WTC11 (cell line): ENCODE data around the gene SETX. TPM values are rescaled to one million over a fixed set of nuclear protein-coding genes. Genes with fewer than 3 reads are reported as not detected.

Source experiments
- ATAC-seq: fragments of 200-7000 bp; cut with Tn5 transposase; 2 replicates; pipeline ENCODE4 v1.10.0; 2021; ENCODE audit warnings: mild to moderate bottlenecking, moderate library complexity
- CTCF ChIA-PET: fragments of 300-600 bp; sonication (Branson Sonifier 250); formaldehyde crosslinking; loops from one replicate; lab custom pipeline; 2021; ENCODE audit warnings: antibody characterized with exemption; lab: Charles Lee
- POLR2A ChIA-PET: fragments of 350-600 bp; sonication (Branson Sonifier 250); formaldehyde crosslinking; loops from one replicate; lab custom pipeline; 2021; ENCODE audit warnings: antibody characterized with exemption; lab: Charles Lee
- DNase-seq: peaks from one replicate; pipeline ENCODE4 v3.0.0; 2021; ENCODE audit warnings: low spot score
- H3K27ac Mint-ChIP-seq: 2 replicates; pipeline ENCODE4 v1.8.0; 2021; ENCODE audit warnings: mixed read lengths
- H3K27me3 Mint-ChIP-seq: 2 replicates; pipeline ENCODE4 v1.8.0; 2021; ENCODE audit warnings: low read depth, mild to moderate bottlenecking, moderate library complexity, mixed read lengths
- H3K36me3 Mint-ChIP-seq: 2 replicates; pipeline ENCODE4 v1.8.0; 2021; ENCODE audit warnings: mixed read lengths
- H3K4me1 Mint-ChIP-seq: 2 replicates; pipeline ENCODE4 v1.8.0; 2022; ENCODE audit warnings: mixed read lengths
- H3K4me3 Mint-ChIP-seq: 2 replicates; pipeline ENCODE4 v1.8.0; 2021; ENCODE audit warnings: mild to moderate bottlenecking, moderate library complexity, mixed read lengths
- H3K9me3 Mint-ChIP-seq: 2 replicates; pipeline ENCODE4 v1.8.0; 2021; ENCODE audit warnings: mixed read lengths
- CBFB ChIP-seq: sonication (generic); formaldehyde crosslinking; IDR thresholded peaks from 2 replicates; pipeline ENCODE4 v1.8.1; 2022; ENCODE audit warnings: mild to moderate bottlenecking, low read depth, missing genetic modification reagents
- CREB1 ChIP-seq: sonication (generic); formaldehyde crosslinking; IDR thresholded peaks from 2 replicates; pipeline ENCODE4 v1.8.0; 2023; ENCODE audit warnings: mild to moderate bottlenecking, missing genetic modification reagents
- ESRRA ChIP-seq: sonication (generic); formaldehyde crosslinking; IDR thresholded peaks from 2 replicates; pipeline ENCODE4 v1.8.1; 2022; ENCODE audit warnings: mild to moderate bottlenecking, missing genetic modification reagents, borderline replicate concordance
- FOXK1 ChIP-seq: sonication (generic); formaldehyde crosslinking; IDR thresholded peaks from 2 replicates; pipeline ENCODE4 v1.8.0; 2022; ENCODE audit warnings: mild to moderate bottlenecking, moderate library complexity, missing genetic modification reagents
- IRF2 ChIP-seq: sonication (generic); formaldehyde crosslinking; IDR thresholded peaks from 2 replicates; pipeline ENCODE4 v1.8.0; 2022; ENCODE audit warnings: low read depth, missing genetic modification reagents, borderline replicate concordance
- MYBL2 ChIP-seq: sonication (generic); formaldehyde crosslinking; IDR thresholded peaks from 2 replicates; pipeline ENCODE4 v1.8.1; 2023; ENCODE audit warnings: mild to moderate bottlenecking, moderate library complexity, missing genetic modification reagents
- NFATC4 ChIP-seq: fragments of 250-450 bp; sonication (Bioruptor Pico); IDR thresholded peaks from 2 replicates; pipeline ENCODE4 v1.9.0; 2021; ENCODE audit warnings: mild to moderate bottlenecking
- NFE2L1 ChIP-seq: sonication (generic); formaldehyde crosslinking; IDR thresholded peaks from 2 replicates; pipeline ENCODE4 v1.8.1; 2023; ENCODE audit warnings: missing genetic modification reagents
- SMAD4 ChIP-seq: sonication (generic); formaldehyde crosslinking; IDR thresholded peaks from 2 replicates; pipeline ENCODE4 v1.8.0; 2022; ENCODE audit warnings: mild to moderate bottlenecking, missing genetic modification reagents
- SOX15 ChIP-seq: fragments of 250-450 bp; sonication (Bioruptor Pico); IDR thresholded peaks from 2 replicates; pipeline ENCODE4 v1.9.0; 2021; ENCODE audit warnings: mild to moderate bottlenecking
- TCF7 ChIP-seq: sonication (generic); formaldehyde crosslinking; IDR thresholded peaks from 2 replicates; pipeline ENCODE4 v1.8.0; 2022; ENCODE audit warnings: mild to moderate bottlenecking, low read depth, missing genetic modification reagents, moderate library complexity
- TP53 ChIP-seq: sonication (generic); formaldehyde crosslinking; IDR thresholded peaks from 2 replicates; pipeline ENCODE4 v1.8.1; 2023; ENCODE audit warnings: mild to moderate bottlenecking, missing genetic modification reagents
- ZBTB21 ChIP-seq: sonication (generic); formaldehyde crosslinking; IDR thresholded peaks from 2 replicates; pipeline ENCODE4 v1.8.1; 2023; ENCODE audit warnings: mild to moderate bottlenecking, missing genetic modification reagents, borderline replicate concordance
- ZNF232 ChIP-seq: sonication (generic); formaldehyde crosslinking; IDR thresholded peaks from 2 replicates; pipeline ENCODE4 v1.8.0; 2022; ENCODE audit warnings: mild to moderate bottlenecking, missing genetic modification reagents
- ZNF396 ChIP-seq: fragments of 250-450 bp; sonication (Bioruptor Pico); IDR thresholded peaks from 2 replicates; pipeline ENCODE4 v1.8.0; 2021; ENCODE audit warnings: mild to moderate bottlenecking, moderate library complexity, borderline replicate concordance
- total RNA-seq: library from RNA; stranded (reverse); gene quantifications from 3 replicates; pipeline ENCODE4 v1.2.3, GENCODE V29; 2021
- TF ChIP-seq, protein P1 (sequence below): fragments of 200-600 bp; IDR thresholded peaks from 2 replicates; pipeline ENCODE4 v1.8.0; 2022; ENCODE audit warnings: antibody characterized with exemption
- TF ChIP-seq, protein P2 (sequence below): sonication (generic); formaldehyde crosslinking; IDR thresholded peaks from 2 replicates; pipeline ENCODE4 v1.8.1; 2023; ENCODE audit warnings: mild to moderate bottlenecking, missing genetic modification reagents, borderline replicate concordance
- TF ChIP-seq, protein P3 (sequence below): fragments of 250-450 bp; sonication (Bioruptor Pico); IDR thresholded peaks from 2 replicates; pipeline ENCODE4 v1.8.0; 2021; ENCODE audit warnings: mild to moderate bottlenecking
- TF ChIP-seq, protein P4 (sequence below): sonication (generic); formaldehyde crosslinking; IDR thresholded peaks from 2 replicates; pipeline ENCODE4 v1.8.0; 2022; ENCODE audit warnings: mild to moderate bottlenecking, missing genetic modification reagents
- TF ChIP-seq, protein P5 (sequence below): sonication (generic); formaldehyde crosslinking; IDR thresholded peaks from 2 replicates; pipeline ENCODE4 v1.8.1; 2022; ENCODE audit warnings: mild to moderate bottlenecking, moderate library complexity, missing genetic modification reagents
- TF ChIP-seq, protein P6 (sequence below): sonication (generic); formaldehyde crosslinking; conservative IDR thresholded peaks from 2 replicates; pipeline ENCODE4 v1.8.1; 2023; ENCODE audit warnings: mild to moderate bottlenecking, low read depth, missing genetic modification reagents, moderate library complexity
- TF ChIP-seq, protein P7 (sequence below): sonication (generic); formaldehyde crosslinking; IDR thresholded peaks from 2 replicates; pipeline ENCODE4 v1.8.0; 2022; ENCODE audit warnings: mild to moderate bottlenecking, missing genetic modification reagents
- TF ChIP-seq, protein P8 (sequence below): sonication (generic); formaldehyde crosslinking; IDR thresholded peaks from 2 replicates; pipeline ENCODE4 v1.8.0; 2023; ENCODE audit warnings: missing genetic modification reagents

The SETX gene
- total RNA-seq, 1 experiment from 2014 or later, result 30.1 TPM

DNA sequence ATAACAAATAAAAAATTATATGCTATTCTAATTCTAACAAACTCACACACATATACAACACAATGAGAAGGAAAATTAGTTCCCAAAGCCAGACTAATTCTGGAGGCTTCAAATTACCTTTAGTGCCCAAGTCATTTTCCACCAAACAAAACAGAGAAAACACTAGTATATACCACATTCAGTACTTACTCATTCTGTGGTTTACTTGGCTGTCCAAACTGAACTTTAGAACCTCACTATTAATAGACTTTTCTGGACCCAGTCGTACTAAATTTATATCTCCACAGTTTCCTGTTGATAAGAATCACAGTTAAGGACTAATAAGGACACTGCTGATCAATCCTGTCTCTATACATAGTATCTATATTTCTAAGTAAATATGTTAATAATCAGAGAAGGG, 66.4 kb downstream of the SETX start:
- Mint-ChIP-seq H3K4me1 (no peaks in the 10 kb centered on the region), H3K4me3 (no peak overlapping the region), H3K36me3 (peaks cover 31% of the 10 kb centered on the region), H3K27me3 (no peaks in the 10 kb centered on the region), H3K9me3 (no peaks in the 10 kb centered on the region), H3K27ac (no peak overlapping the region)
- CTCF ChIA-PET, result no interaction called here
- TF ChIP-seq ZNF396 (CRISPR knock-in tag), result no peak
- no peak for TF ChIP-seq ZBTB21
- TF ChIP-seq NFATC4 (CRISPR knock-in tag), result no peak
- no peak for TF ChIP-seq TP53
- TF ChIP-seq SOX15 (CRISPR knock-in tag), result no peak
- no peak for TF ChIP-seq CREB1 (CRISPR knock-in tag)
- no peak for TF ChIP-seq IRF2 (CRISPR knock-in tag)
- no peak for TF ChIP-seq FOXK1 (CRISPR knock-in tag)
- TF ChIP-seq, protein P1, sequence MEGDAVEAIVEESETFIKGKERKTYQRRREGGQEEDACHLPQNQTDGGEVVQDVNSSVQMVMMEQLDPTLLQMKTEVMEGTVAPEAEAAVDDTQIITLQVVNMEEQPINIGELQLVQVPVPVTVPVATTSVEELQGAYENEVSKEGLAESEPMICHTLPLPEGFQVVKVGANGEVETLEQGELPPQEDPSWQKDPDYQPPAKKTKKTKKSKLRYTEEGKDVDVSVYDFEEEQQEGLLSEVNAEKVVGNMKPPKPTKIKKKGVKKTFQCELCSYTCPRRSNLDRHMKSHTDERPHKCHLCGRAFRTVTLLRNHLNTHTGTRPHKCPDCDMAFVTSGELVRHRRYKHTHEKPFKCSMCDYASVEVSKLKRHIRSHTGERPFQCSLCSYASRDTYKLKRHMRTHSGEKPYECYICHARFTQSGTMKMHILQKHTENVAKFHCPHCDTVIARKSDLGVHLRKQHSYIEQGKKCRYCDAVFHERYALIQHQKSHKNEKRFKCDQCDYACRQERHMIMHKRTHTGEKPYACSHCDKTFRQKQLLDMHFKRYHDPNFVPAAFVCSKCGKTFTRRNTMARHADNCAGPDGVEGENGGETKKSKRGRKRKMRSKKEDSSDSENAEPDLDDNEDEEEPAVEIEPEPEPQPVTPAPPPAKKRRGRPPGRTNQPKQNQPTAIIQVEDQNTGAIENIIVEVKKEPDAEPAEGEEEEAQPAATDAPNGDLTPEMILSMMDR, result no peak
- no peak for TF ChIP-seq SMAD4 (CRISPR knock-in tag)
- TF ChIP-seq, protein P2, sequence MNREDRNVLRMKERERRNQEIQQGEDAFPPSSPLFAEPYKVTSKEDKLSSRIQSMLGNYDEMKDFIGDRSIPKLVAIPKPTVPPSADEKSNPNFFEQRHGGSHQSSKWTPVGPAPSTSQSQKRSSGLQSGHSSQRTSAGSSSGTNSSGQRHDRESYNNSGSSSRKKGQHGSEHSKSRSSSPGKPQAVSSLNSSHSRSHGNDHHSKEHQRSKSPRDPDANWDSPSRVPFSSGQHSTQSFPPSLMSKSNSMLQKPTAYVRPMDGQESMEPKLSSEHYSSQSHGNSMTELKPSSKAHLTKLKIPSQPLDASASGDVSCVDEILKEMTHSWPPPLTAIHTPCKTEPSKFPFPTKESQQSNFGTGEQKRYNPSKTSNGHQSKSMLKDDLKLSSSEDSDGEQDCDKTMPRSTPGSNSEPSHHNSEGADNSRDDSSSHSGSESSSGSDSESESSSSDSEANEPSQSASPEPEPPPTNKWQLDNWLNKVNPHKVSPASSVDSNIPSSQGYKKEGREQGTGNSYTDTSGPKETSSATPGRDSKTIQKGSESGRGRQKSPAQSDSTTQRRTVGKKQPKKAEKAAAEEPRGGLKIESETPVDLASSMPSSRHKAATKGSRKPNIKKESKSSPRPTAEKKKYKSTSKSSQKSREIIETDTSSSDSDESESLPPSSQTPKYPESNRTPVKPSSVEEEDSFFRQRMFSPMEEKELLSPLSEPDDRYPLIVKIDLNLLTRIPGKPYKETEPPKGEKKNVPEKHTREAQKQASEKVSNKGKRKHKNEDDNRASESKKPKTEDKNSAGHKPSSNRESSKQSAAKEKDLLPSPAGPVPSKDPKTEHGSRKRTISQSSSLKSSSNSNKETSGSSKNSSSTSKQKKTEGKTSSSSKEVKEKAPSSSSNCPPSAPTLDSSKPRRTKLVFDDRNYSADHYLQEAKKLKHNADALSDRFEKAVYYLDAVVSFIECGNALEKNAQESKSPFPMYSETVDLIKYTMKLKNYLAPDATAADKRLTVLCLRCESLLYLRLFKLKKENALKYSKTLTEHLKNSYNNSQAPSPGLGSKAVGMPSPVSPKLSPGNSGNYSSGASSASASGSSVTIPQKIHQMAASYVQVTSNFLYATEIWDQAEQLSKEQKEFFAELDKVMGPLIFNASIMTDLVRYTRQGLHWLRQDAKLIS (CRISPR knock-in tag), result no peak
- no peak for TF ChIP-seq ESRRA (CRISPR knock-in tag)
- TF ChIP-seq MYBL2 (CRISPR knock-in tag), result no peak
- TF ChIP-seq CBFB (CRISPR knock-in tag), result no peak
- TF ChIP-seq, protein P3, sequence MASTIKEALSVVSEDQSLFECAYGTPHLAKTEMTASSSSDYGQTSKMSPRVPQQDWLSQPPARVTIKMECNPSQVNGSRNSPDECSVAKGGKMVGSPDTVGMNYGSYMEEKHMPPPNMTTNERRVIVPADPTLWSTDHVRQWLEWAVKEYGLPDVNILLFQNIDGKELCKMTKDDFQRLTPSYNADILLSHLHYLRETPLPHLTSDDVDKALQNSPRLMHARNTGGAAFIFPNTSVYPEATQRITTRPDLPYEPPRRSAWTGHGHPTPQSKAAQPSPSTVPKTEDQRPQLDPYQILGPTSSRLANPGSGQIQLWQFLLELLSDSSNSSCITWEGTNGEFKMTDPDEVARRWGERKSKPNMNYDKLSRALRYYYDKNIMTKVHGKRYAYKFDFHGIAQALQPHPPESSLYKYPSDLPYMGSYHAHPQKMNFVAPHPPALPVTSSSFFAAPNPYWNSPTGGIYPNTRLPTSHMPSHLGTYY (CRISPR knock-in tag), result no peak
- no peak for TF ChIP-seq ZNF232
- TF ChIP-seq, protein P4, sequence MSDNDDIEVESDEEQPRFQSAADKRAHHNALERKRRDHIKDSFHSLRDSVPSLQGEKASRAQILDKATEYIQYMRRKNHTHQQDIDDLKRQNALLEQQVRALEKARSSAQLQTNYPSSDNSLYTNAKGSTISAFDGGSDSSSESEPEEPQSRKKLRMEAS (CRISPR knock-in tag), result no peak
- TF ChIP-seq, protein P5, sequence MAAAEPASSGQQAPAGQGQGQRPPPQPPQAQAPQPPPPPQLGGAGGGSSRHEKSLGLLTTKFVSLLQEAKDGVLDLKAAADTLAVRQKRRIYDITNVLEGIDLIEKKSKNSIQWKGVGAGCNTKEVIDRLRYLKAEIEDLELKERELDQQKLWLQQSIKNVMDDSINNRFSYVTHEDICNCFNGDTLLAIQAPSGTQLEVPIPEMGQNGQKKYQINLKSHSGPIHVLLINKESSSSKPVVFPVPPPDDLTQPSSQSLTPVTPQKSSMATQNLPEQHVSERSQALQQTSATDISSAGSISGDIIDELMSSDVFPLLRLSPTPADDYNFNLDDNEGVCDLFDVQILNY (CRISPR knock-in tag), result no peak
- ATAC-seq, result no peak
- POLR2A ChIA-PET, result no interaction called here
- no peak for DNase-seq

DNA sequence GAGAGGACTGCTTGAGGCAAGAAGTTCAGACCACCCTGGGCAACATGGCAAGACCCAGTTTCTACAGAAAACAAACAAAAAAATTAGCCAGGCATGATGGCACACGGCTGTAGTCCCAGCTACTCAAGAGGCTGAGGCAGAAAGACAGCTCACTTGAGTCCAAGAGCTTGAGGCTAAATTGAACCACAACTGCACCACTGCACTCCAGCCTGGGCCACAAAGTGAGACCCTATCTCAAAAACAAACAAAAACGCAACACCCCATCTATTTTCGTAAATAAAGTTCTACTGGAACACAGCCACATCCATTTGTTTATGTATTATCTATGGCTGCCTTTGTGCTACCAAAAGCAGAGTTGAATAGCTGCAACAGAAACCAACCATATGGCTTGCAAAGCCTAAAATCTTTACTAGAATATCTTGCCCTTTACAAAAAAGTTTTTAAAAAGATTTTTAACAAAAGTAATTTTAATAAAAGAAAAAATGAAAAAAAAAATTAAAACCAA, 67.5 kb downstream of the SETX start:
- no peak for DNase-seq
- Mint-ChIP-seq H3K9me3 (no peaks in the 10 kb centered on the region), H3K4me3 (no peak overlapping the region), H3K36me3 (peaks cover 41% of the 10 kb centered on the region), H3K27me3 (no peaks in the 10 kb centered on the region), H3K4me1 (no peaks in the 10 kb centered on the region), H3K27ac (no peak overlapping the region)
- ChIA-PET POLR2A (no interaction called here), CTCF (interaction anchor here (1.0 to 1.7 kb wide), 2 partner anchors 19 to 28 kb away, joined by 3 to 7 read pairs; no protein-coding TSS in a partner anchor)
- no peak for ATAC-seq
- TF ChIP-seq, protein P6, sequence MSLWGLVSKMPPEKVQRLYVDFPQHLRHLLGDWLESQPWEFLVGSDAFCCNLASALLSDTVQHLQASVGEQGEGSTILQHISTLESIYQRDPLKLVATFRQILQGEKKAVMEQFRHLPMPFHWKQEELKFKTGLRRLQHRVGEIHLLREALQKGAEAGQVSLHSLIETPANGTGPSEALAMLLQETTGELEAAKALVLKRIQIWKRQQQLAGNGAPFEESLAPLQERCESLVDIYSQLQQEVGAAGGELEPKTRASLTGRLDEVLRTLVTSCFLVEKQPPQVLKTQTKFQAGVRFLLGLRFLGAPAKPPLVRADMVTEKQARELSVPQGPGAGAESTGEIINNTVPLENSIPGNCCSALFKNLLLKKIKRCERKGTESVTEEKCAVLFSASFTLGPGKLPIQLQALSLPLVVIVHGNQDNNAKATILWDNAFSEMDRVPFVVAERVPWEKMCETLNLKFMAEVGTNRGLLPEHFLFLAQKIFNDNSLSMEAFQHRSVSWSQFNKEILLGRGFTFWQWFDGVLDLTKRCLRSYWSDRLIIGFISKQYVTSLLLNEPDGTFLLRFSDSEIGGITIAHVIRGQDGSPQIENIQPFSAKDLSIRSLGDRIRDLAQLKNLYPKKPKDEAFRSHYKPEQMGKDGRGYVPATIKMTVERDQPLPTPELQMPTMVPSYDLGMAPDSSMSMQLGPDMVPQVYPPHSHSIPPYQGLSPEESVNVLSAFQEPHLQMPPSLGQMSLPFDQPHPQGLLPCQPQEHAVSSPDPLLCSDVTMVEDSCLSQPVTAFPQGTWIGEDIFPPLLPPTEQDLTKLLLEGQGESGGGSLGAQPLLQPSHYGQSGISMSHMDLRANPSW, result no peak
- no peak for TF ChIP-seq TCF7 (CRISPR knock-in tag)
- no peak for TF ChIP-seq NFE2L1
- TF ChIP-seq, protein P7, sequence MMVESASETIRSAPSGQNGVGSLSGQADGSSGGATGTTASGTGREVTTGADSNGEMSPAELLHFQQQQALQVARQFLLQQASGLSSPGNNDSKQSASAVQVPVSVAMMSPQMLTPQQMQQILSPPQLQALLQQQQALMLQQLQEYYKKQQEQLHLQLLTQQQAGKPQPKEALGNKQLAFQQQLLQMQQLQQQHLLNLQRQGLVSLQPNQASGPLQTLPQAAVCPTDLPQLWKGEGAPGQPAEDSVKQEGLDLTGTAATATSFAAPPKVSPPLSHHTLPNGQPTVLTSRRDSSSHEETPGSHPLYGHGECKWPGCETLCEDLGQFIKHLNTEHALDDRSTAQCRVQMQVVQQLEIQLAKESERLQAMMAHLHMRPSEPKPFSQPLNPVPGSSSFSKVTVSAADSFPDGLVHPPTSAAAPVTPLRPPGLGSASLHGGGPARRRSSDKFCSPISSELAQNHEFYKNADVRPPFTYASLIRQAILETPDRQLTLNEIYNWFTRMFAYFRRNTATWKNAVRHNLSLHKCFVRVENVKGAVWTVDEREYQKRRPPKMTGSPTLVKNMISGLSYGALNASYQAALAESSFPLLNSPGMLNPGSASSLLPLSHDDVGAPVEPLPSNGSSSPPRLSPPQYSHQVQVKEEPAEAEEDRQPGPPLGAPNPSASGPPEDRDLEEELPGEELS (CRISPR knock-in tag), result no peak
- TF ChIP-seq, protein P8, sequence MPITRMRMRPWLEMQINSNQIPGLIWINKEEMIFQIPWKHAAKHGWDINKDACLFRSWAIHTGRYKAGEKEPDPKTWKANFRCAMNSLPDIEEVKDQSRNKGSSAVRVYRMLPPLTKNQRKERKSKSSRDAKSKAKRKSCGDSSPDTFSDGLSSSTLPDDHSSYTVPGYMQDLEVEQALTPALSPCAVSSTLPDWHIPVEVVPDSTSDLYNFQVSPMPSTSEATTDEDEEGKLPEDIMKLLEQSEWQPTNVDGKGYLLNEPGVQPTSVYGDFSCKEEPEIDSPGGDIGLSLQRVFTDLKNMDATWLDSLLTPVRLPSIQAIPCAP (CRISPR knock-in tag), result no peak
